Fibroblast of skin of scalp (primary cell): ENCODE measurements around the gene MSANTD2.

Source experiments
- DNase-seq: peaks from one replicate; pipeline ENCODE4 v3.0.0-alpha.2; 2013

The MSANTD2 gene

DNA sequence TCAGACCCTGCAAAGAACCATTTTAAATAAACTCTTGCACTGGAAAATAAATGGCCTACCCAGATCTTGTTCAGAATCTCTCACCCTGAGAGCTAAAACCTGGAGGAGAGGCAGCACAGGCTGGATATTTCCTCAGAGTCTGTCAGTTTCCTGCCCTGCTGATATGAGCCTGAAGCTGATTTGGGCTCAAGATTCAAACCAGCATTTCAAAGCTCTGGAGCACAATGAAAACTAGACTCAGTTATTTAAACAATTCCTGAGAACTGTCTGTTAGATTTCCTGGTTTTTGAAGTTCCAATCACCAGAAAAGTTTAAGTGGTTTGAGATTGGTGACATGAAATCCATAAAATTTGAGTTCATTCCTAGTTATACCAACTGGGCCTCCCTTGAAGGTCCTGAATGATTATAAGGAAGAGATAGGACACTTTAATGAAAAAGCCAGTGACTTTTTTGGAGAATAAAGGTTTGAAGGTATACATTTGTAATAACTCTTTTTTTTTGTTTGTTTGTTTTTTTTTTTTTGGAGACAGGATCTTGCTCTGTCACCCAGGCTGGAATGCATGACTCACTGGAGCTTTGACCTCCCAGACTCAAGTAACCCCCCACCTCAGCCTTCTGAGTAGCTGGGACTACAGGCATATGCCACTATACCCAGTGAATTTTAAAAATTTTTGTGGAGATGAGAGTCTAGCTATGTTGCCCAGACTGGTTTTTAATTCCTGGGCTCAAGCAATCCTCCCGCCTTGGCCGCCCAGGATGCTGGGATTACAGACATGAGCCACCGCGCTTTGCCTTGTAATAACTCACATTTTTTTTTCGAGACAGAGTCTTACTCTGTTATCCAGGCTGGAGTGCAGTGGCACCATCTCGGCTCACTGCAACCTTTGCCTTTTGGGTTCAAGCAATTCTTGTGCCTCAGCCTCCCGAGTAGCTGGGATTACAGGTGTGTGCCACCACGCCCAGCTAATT is 30.1 kb downstream of the MSANTD2 start:
- peak; percentile 64 for DNase-seq

- no peak for DNase-seq
Observed at GRCh38 chr11:124768914-124769313, 31.3 kb downstream of the MSANTD2 start.

- DNase-seq = no peak
Observed at GRCh38 chr11:124766156-124766555, 34.0 kb downstream of the MSANTD2 start.

DNA sequence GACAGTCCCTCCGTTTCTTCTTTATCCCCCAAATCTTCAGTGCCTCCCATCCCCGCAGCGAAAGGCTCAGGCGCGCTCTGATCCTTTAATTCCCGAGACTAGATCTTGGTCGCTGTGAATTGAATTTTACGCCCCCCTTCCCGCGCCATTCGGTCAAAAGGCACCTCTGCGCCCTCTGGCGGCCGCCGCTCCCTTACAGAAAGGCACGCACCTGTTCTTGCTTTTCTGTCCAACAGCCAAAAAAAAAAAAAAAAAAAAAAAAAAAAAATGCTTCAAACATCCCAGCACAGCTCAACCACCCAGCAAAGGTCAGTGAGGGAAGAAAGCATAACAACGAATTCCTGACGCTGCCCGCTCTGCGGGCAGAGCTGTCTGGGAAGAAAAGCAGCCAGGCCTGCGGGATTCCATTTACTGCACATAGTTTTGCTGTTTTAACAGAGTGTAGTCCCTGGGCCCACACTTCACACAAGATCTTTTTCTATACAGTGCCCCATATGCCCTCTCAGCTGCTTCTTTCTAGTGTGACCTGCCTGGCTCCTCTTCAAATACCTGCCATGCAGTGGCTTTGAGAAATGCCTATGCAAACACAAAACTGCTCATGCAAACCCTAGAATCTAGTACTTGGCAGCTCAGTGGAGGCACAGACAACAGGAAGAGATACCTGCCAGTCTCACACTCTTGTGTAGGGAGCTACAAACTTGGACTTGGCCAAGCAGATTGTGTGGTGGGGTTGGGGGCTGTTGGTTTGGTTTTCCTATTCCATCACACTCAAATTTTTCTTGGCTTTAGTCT is 36.9 kb downstream of the MSANTD2 start:
- DNase-seq = peak; percentile 54

DNA sequence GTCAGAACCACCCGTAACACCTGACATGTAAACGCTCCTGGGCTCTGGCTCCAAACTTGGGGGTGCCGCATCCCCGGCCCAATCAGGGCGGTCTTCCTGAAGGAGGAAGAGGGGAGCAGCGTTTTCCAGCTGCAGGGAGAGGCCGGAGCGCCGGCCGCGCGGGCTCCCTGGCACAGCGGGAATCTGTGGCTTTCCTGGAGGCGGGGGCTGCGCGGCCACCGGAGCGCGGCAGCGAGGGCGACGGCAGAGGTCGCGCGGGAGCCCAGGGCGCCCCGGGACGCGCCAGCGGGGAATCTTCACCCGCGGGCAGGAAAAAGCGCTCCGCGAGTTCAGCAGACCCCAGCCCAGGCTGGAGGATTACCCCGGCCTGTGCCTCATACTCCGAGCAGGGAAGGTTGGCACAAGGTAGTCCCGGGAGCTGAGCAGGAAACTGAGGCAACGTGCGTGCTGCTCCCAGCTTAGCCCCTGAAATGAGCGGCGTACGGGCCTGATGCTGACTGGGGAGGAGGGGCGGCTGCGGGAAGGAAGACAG is 37.5 kb downstream of the MSANTD2 start:
- no peak for DNase-seq

DNA sequence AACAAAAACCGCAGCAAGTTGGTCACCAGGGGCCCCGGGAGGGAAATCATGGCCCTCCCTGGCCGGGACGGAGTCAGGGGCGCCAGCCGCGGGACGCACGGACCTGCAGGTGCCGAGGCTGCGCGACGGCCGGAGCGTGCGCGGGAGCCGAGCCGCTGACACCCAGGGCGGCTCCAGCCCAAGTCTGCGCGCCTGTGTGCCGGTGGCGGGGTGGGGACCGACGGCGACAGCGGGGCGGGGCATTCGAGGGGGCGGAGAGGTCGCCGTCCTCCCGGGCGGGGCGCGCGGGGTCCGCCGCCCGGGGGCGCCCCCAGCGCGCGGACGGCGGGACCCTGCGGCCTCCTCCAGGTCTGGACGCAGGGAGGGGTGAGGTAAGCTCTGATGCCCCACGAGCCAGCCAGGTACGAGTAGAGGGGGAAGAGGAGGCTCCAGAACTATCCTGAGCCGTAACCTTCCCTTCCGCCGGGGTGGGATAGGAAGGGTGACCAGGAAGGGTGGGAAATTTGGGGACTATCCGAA is 38.0 kb downstream of the MSANTD2 start, which contains the start of gene ESAM:
ESAM (minus strand) TSS at position 186 of the 519 bp plus-strand sequence; CDS start at position 50, 136 bp downstream.
- no peak for DNase-seq

DNA sequence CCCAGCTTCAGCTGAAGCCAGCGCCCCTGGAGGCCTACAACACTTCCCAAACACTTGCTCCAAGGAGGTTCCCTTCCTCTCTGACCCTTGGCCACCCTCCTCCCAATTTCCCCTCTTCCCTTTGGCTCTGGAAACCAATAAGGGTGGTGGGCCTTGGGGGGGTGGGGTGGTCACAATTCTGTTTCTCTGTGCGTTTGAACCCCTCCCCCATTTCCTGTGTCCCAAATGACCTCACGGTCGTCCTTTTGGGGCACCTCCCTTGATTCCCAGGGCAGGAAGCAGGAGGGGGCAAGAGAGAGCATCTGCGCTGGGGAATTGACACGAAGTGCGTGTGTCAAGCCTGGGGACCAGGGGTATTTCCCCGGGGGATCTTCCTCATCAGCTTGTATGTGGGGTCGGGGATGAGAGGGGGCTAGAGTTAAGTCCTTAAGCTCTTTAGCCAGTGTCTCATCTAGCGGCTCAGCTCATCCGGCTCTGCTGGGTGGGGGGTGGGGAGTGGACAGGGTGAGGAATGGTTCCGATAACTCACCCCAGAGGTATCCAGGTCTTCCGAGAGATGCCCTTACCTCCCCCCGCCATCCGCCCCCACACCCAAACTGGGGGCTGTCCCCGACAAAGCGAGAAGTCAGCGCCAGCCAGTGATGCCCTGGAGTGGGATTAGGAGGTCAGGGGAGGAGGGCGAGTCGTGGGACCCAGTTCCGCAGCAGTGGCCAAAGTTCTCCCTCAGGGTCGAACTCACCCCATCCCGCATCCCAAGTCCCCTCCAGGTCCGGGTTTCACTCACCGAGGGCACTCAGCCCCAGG is 38.7 kb downstream of the MSANTD2 start:
- DNase-seq = no peak

DNA sequence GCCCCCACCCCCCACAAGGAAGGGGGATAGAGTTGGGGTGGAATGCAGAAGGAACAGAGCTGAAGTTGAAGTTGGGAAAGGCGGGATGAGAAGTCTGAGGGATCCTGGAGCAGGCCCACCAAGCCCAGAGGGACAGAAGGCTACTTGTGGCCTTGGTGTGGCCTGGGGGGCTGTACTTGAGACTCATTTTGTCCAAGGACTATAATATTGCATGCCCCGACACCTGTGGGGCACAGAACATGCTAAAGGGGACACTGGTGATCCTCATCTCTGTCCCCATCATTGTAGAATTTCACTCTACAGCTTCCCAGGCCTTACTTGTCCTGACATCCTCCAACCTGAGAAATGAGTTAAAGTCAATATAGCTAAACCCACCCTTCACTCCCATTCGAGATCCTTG is 39.4 kb downstream of the MSANTD2 start:
- no peak for DNase-seq

GRCh38 chr11:124760205-124760652 is 40.0 kb downstream of the MSANTD2 start:
- no peak for DNase-seq

DNA sequence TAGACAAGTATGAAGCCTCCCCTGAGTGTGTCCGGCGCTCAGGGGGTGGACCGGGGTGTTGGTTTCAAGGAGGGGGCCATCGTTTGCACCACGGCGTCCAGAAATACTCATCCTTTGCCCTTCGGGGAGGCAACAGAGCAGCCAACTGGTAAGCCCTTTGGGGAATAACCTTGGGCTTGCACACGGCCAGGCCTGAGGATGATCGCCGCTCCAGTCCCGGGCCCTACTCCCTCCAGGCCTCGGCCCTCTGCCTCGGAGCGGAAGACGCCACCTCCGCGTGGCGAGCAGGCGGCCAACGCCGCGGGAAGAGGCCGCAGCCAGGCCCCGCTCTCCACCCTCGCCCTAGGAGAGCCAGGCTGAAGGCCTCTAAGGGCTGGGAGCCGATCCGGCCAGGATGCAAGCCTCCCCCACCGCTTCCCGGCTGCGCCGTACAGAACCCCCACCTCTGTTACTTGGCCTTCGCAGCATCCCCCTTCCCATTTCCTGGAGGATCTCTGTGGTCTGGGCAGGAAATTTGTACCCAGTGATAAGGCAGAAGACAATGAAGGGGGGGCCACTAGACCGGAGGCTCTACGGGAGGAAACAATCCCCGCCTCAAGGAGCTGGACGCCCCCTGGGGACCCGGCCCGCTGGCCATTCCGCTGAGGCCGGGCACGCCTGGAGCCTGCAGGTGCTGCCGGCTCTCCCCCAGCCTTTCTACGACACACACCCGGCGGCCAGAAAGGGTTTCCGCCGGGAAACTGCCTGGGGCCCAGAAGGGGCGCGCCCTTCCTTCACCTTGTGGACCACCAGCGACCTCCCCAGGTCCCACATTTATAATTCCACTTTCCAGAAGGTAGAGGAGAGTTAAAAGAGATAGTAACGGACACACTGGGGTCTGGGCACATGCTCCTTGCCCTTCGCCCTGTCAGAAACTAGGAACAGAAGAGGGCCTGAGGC is 40.7 kb downstream of the MSANTD2 start:
- no peak for DNase-seq

DNA sequence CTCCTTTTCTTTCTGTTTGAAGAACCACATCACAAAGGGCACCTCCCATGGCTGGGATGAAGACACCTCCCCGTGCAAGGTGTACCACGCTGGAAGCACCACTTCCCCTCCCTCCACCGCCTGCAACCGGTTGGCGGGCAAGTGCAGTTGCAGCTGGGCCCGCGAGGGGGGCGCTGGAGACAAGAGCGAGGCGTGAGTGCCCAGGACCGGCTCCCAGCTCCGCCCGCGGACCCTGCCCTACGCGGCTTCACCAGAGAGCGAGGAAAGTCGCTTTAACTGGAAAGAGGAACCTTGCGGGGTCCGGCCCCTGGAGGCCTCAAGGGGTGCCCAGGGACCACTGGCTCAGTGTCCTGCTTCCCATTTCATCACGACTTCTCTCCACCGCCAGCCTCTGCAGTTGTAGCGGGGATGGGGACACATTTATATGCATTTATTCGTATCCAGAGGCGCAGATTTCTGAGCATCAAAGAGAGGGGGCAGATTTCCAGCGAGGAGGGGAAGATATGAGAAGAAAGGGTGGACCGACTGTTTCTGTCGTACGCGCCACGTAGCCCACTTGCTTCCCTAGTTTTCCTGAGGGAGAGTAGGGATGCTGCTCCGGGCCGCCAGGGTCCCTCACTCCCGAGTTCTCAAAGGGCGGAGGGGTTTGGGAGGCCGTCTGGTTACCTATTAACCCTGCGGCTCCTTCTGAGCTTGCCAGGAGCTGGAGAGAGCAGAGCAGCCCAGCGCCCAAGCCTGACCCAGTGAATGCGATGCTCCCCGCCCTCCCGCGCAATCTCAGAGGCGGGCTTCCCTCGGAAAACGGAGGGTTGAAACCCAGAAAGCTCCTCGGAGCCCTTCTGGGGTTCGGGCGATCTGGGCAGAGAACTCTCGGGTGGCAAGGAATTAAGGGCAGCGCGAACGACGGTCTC is 41.6 kb downstream of the MSANTD2 start:
- peak; percentile 54 for DNase-seq

DNA sequence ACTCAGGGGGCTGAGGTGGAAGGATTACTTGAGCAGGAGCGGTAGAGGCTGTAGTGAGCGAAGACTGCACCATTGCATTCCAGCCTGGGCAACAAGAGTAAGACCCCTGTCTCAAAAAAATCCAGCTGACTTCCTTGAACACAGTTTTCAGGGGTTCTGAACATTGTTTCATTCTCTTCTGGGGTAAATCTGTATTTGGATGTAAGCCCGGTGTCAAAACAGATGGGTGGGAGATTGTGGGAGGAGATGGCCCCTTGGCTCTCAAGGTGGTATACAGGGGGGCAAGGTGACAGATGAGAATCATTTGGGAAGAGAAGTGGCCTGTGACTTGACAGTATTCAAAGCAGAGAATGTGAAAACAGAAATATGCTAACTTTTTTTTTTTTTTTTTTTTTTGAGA is 42.9 kb downstream of the MSANTD2 start:
- no peak for DNase-seq

GRCh38 chr11:124756753-124757227 is 43.4 kb downstream of the MSANTD2 start:
- no peak for DNase-seq

DNA sequence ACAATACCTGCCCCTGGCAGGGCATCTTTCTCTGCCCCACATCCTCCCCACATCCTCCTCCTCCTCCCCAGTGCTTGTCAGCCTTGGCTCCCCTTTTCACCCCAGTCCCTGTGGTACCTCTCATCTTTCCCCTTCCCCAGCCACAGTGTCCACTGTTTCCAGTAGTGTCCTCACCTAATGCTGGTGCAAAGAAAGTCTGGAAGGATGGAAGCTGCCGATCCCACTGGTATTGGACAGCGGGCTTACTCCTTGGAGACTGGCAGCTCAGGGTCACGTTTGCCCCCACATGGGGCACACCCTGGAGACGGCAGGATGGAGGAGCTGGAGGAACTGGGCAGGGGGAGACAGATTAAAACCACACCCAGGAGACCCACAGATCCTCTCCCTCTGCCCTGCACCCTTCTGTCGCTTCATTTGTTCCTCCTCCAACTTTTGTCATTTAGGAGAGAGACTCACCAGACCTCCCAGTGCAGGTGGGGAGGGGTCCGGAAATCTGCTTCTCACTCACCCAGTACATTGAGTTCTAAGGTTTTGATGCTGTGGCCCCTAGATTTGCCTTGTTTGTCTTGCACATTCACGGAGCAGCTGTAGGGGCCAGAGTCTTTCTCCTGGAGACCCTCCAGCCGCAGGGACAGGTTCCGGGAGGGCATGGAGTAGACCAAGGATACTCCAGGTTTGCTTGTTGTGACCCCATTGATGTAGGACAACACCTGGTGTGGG is 44.0 kb downstream of the MSANTD2 start:
- DNase-seq = no peak

DNA sequence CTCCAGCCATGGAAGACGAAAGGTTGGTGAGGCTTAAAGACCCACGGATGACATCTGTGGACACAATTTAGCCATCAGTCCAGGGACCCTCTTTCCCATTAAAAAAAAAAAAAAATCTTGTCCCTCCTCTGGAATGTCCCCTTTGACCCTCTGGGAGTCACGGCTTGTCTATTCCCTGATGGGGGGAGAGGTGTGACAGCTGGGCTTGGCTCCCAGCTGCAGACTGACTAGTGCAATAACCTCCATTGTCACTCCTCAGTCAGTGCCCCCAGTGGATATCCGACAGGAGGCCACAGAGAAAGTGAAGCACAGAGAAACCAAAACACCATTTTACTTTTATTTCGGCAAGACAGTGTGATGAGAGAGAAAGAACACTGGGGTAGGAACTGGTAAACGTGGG is 45.5 kb downstream of the MSANTD2 start:
- DNase-seq = no peak

DNA sequence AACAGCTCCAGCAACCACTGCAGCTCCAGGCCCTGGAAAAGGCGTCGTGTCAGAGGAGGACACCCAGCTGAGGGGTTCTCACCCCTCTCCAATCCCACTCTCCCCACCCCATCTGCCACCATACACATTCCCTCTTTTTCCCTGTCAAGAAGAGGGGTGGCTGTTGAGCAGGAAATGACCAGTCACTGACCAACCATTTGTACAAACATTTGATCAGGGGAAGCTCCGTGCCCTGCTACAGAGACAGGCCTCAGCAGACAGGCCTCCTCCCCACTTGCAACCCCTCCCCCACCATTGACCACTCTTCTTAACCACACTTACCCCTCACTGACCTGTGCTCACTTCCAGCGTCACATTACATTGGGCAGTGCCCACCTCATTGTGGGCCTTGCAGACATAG is 45.9 kb downstream of the MSANTD2 start:
- DNase-seq = no peak

GRCh38 chr11:124753624-124754023 is 46.6 kb downstream of the MSANTD2 start:
- no peak for DNase-seq

GRCh38 chr11:124753205-124753604 is 47.0 kb downstream of the MSANTD2 start:
- DNase-seq = no peak
